ENCODE measurements around the gene ROR2. TPM values are rescaled to one million over a fixed set of nuclear protein-coding genes. Genes with fewer than 3 reads are reported as not detected.

The ROR2 gene
- total RNA-seq, 2 experiments from 2014 or later: not detected

DNA sequence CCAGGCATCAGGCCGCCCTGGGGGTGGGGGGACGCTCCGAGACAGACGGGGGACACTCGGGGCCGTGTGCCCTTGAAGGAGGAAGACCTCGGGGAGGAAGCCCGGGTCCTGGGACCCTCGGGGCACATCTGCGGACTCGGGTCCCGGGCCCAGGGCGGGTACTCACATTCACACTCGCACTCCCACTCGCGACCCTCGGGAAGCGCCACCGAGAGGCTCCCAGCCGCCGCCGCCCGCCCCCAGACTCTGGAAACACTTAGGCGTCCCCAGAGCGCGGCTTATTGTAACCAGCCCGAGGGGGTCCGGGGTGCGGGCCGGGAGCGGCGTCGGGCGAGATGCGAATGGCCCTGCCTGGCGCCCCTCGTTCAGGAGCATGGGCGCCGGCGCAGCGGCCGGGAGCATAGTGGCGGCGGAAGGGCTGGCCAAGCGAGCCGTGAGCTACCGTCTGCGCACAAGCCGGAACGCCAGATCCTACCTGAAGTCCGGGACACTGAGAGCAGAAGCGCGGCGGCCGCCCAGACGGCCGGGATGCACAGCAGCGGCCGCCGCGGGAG lies 559 bp downstream of the ROR2 start:
- no peaks in the 10 kb centered on the region for H3K4me1 Mint-ChIP-seq (ENCODE audit: low read depth)
- H3K27me3 Mint-ChIP-seq: peaks cover 78% of the 10 kb centered on the region
- H3K36me3 Mint-ChIP-seq (ENCODE audit: low read depth): no peaks in the 10 kb centered on the region
- H3K9me3 Mint-ChIP-seq: no peaks in the 10 kb centered on the region
- TF ChIP-seq, protein P1, sequence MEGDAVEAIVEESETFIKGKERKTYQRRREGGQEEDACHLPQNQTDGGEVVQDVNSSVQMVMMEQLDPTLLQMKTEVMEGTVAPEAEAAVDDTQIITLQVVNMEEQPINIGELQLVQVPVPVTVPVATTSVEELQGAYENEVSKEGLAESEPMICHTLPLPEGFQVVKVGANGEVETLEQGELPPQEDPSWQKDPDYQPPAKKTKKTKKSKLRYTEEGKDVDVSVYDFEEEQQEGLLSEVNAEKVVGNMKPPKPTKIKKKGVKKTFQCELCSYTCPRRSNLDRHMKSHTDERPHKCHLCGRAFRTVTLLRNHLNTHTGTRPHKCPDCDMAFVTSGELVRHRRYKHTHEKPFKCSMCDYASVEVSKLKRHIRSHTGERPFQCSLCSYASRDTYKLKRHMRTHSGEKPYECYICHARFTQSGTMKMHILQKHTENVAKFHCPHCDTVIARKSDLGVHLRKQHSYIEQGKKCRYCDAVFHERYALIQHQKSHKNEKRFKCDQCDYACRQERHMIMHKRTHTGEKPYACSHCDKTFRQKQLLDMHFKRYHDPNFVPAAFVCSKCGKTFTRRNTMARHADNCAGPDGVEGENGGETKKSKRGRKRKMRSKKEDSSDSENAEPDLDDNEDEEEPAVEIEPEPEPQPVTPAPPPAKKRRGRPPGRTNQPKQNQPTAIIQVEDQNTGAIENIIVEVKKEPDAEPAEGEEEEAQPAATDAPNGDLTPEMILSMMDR (IDR thresholded peaks at IDR 0.05): no peak
- Histone ChIP-seq H3K4me3 (ENCODE audit: low read length) (no peak overlapping the region), H3K27ac (ENCODE audit: low read depth in 1 of 2, low read length in 2 of 2) (no peak overlapping the region), H3K4me1 (ENCODE audit: insufficient read depth, low read length) (peaks cover 12% of the 10 kb centered on the region), H3K36me3 (ENCODE audit: insufficient read depth, low read length) (no peaks in the 10 kb centered on the region), H3K9me3 (ENCODE audit: control insufficient read depth in 1 of 2, insufficient read depth in 1 of 2, low read length in 2 of 2) (peaks cover 7 to 14% of the 10 kb centered on the region in 2 experiments), H3K27me3 (ENCODE audit: control insufficient read depth in 1 of 2, insufficient read depth in 2 of 2, low read length in 2 of 2) (peaks cover 40 to 71% of the 10 kb centered on the region in 2 experiments)
- no peak for DNase-seq
- ChIA-PET POLR2A (no interaction called here), CTCF (no interaction called here)
- intact Hi-C loops (cut with DNase I, micrococcal nuclease): no loop called here
- H3K27ac Mint-ChIP-seq: no peak overlapping the region
- H3K4me3 Mint-ChIP-seq: no peak overlapping the region
- ATAC-seq (ENCODE audit: poor library complexity): no peak

DNA sequence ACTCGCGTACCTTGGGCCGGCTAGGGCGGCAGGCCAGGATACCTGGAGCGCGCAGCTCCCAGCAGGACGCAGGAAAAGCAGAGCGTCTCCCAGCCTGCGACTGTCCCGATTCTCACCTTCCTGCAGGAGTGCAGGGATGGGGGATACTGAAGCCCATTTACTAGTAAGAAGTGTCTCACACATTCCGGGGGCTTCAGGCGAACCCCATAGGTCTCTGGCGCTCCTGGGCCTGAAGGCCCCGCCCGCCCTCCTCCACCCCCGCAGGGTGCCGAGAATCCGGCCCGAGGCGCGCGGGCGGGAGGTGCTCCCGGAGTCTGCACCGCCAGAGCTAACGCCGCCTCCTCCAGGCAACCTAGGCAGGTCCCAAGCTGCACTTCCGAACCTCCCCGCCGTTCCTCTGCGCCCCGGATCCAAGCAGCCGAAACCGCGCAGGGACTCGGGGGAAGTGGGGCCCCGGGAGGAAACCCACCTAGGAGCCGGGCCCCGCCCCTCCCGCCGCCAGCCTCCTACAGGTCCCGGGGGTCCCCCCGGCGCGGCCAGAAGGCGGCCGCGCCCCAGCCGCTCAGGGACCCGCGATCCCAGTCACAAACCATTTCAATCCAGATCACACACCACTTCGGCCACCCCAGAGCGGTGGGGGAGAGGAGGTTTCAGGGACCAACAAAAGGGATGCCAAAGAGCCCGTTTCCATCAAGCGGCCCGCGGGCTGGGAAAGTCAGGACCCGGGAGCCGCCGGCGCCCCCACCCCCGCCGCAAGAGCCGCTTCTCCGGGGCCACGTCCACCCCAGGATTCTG lies 1.2 kb downstream of the ROR2 start:
- TF ChIP-seq, protein P1 (IDR thresholded peaks at IDR 0.05): no peak
- DNase-seq: peak in 4 of 14 experiments; percentile 7 to 39 (median 16)
- no peak overlapping the region for H3K4me3 Mint-ChIP-seq
- Histone ChIP-seq H3K36me3 (ENCODE audit: insufficient read depth, low read length) (no peaks in the 10 kb centered on the region), H3K4me1 (ENCODE audit: insufficient read depth, low read length) (peaks cover 12% of the 10 kb centered on the region), H3K27ac (ENCODE audit: low read depth in 1 of 2, low read length in 2 of 2) (no peak overlapping the region), H3K9me3 (ENCODE audit: control insufficient read depth in 1 of 2, insufficient read depth in 1 of 2, low read length in 2 of 2) (peaks cover 7 to 14% of the 10 kb centered on the region in 2 experiments), H3K4me3 (ENCODE audit: low read length) (no peak overlapping the region), H3K27me3 (ENCODE audit: control insufficient read depth in 1 of 2, insufficient read depth in 2 of 2, low read length in 2 of 2) (peaks cover 39 to 71% of the 10 kb centered on the region in 2 experiments)
- no peak overlapping the region for H3K27ac Mint-ChIP-seq
- intact Hi-C loops (cut with DNase I, micrococcal nuclease): no loop called here
- no peaks in the 10 kb centered on the region for H3K9me3 Mint-ChIP-seq
- no peaks in the 10 kb centered on the region for H3K4me1 Mint-ChIP-seq (ENCODE audit: low read depth)
- no peaks in the 10 kb centered on the region for H3K36me3 Mint-ChIP-seq (ENCODE audit: low read depth)
- CTCF ChIA-PET: no interaction called here
- H3K27me3 Mint-ChIP-seq: peaks cover 78% of the 10 kb centered on the region
- no peak for ATAC-seq (ENCODE audit: poor library complexity)
- POLR2A ChIA-PET: no interaction called here

DNA sequence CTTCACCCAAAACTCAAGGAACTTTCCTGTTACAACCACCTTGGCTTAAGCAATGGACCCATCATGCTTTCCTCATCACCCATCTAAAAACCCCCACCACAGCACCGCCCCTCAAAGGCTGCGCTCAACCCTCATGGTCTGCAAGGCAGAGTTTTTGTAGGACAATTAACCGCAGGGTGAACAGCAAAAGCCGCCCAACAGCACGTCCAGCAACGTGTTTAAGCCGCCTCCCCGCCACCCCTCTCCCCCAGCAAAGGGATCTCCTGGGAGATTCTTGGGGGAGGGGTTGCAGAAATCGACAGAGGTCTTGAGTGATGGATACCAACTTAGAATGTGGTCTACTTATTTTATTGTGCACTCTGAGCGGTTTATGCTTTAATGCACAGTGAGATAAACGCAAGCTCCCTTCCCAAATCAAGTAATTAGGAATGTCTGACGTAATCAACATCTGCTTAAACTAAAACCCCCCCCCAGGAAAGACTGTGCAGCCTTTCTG lies 1.9 kb downstream of the ROR2 start:
- POLR2A ChIA-PET: no interaction called here
- TF ChIP-seq, protein P1 (IDR thresholded peaks at IDR 0.05): no peak
- intact Hi-C loops (cut with DNase I, micrococcal nuclease): no loop called here
- Histone ChIP-seq H3K27me3 (ENCODE audit: control insufficient read depth in 1 of 2, insufficient read depth in 2 of 2, low read length in 2 of 2) (peaks cover 39 to 71% of the 10 kb centered on the region in 2 experiments), H3K27ac (ENCODE audit: low read depth in 1 of 2, low read length in 2 of 2) (no peak overlapping the region), H3K4me3 (ENCODE audit: low read length) (no peak overlapping the region), H3K36me3 (ENCODE audit: insufficient read depth, low read length) (no peaks in the 10 kb centered on the region), H3K4me1 (ENCODE audit: insufficient read depth, low read length) (peaks cover 12% of the 10 kb centered on the region), H3K9me3 (ENCODE audit: control insufficient read depth in 1 of 2, insufficient read depth in 1 of 2, low read length in 2 of 2) (peaks cover 7 to 14% of the 10 kb centered on the region in 2 experiments)
- DNase-seq (no peak), ATAC-seq (ENCODE audit: poor library complexity) (no peak)
- no peaks in the 10 kb centered on the region for H3K4me1 Mint-ChIP-seq (ENCODE audit: low read depth)
- no peaks in the 10 kb centered on the region for H3K36me3 Mint-ChIP-seq (ENCODE audit: low read depth)
- peak overlapping the region; percentile 58 for H3K4me3 Mint-ChIP-seq
- CTCF ChIA-PET: no interaction called here
- no peaks in the 10 kb centered on the region for H3K9me3 Mint-ChIP-seq
- no peak overlapping the region for H3K27ac Mint-ChIP-seq
- H3K27me3 Mint-ChIP-seq: peaks cover 78% of the 10 kb centered on the region

Data from CD4-positive, alpha-beta T cell (primary cell).